GM12801 (cell line): ENCODE measurements around the gene STON2.

Experiments used
- TF ChIP-seq, protein P1 (sequence below): IDR thresholded peaks from one replicate; pipeline ENCODE4 v1.5.1; 2011; ENCODE audit warnings: control low read depth; ENCODE audit not compliant: insufficient read length; ENCODE audit errors: extremely low read depth

Gene STON2

DNA sequence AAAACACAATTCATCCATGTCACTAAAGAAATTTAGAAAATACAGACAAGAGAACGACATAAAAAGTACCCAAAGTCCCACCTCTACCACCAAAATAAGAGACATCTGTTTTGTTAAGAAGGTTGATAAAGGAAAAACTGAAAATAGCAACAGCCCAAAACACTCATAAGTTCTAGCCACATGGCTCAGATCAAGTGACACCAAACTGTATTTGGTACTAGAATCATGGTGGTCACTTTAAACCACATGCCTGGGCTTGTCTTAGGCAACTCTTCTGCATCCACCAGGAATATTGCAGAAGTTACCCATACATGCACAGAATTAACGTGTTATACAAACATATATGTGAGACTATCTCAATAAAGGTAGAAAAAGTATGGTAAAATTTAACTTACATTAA is 101.2 kb downstream of the STON2 start:
- TF ChIP-seq, protein P1, sequence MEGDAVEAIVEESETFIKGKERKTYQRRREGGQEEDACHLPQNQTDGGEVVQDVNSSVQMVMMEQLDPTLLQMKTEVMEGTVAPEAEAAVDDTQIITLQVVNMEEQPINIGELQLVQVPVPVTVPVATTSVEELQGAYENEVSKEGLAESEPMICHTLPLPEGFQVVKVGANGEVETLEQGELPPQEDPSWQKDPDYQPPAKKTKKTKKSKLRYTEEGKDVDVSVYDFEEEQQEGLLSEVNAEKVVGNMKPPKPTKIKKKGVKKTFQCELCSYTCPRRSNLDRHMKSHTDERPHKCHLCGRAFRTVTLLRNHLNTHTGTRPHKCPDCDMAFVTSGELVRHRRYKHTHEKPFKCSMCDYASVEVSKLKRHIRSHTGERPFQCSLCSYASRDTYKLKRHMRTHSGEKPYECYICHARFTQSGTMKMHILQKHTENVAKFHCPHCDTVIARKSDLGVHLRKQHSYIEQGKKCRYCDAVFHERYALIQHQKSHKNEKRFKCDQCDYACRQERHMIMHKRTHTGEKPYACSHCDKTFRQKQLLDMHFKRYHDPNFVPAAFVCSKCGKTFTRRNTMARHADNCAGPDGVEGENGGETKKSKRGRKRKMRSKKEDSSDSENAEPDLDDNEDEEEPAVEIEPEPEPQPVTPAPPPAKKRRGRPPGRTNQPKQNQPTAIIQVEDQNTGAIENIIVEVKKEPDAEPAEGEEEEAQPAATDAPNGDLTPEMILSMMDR, result no peak

DNA sequence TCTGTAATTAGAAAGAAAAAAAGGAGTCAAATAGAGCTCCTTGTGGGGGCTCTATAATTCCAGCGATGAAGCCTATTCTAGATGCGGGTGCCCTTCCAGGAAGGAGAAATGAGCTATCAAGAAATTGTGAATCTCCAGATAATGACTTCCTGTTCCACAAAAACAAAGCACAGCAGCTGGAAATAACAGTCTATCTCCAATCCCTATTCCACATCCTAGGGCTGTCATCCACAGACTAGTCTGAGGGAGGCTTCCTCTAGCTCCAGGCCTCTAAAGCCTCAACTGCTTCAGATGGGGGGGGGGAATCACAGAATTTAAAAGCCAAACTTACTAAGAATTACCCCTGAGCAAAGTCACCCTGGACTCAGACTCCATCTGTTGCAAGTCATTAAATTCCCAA is 102.0 kb downstream of the STON2 start:
- TF ChIP-seq, protein P1, result no peak

DNA sequence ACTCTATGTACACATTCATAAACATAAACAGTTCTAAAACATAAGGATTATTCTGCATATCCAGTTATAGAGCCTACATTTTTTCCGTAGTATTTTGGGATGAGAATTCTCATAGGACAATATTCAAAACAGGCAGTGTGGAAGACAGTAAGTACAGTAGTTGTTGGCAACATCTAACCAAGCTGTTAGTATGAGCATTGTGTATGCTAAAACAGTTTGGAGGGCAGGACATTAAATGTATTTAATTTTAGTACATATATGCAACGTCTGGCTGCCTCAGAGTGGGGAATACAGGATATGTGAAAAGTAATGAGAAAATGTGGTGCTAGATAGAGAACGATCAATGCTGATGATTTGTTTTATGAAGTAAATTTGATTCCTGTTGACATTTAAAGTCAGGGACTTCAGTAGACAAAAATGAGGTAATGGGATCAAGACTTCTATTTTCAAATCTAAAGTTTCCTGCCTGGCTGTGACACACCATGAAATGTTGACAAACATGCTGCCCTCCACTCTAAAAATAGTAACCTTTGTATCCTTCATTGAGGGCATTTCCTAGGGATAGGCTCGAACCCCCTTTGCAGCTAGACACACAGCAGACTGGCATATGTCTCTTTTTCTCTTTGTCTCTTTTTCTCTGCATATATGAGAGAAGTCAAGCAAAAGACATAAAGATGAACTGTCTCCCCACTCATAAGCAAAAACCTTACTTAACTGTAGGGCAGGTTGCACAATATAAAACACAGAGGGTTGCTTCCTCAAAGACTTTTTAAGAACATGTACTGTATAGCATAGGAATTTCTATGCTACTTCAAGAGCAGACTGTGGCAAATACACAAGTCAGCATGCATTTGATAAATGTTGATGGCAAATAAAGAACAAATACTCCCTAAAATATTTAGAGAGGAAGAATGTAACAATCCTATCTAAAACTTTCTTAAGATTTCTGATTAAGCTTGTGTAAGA is 103.9 kb downstream of the STON2 start:
- TF ChIP-seq, protein P1, result no peak

DNA sequence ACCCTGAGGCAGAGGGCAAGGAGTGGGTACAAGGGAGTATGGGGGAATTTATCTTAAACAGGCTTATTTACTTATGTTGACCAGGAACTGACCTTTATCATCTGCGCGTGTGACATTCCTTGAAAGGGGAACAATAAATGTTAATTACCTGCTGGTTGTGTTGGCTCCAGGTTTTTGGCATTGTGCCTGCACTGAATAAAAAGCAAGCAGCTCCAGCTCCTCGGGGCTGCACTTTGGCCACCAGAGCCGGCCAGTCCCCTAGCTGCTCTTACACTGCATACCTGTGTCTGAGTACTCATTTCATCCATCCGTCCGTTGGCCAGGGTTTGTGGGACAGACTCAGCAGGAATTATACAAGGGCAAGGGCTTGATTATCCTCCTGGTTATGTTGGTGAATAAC is 110.6 kb downstream of the STON2 start:
- TF ChIP-seq, protein P1, result no peak

DNA sequence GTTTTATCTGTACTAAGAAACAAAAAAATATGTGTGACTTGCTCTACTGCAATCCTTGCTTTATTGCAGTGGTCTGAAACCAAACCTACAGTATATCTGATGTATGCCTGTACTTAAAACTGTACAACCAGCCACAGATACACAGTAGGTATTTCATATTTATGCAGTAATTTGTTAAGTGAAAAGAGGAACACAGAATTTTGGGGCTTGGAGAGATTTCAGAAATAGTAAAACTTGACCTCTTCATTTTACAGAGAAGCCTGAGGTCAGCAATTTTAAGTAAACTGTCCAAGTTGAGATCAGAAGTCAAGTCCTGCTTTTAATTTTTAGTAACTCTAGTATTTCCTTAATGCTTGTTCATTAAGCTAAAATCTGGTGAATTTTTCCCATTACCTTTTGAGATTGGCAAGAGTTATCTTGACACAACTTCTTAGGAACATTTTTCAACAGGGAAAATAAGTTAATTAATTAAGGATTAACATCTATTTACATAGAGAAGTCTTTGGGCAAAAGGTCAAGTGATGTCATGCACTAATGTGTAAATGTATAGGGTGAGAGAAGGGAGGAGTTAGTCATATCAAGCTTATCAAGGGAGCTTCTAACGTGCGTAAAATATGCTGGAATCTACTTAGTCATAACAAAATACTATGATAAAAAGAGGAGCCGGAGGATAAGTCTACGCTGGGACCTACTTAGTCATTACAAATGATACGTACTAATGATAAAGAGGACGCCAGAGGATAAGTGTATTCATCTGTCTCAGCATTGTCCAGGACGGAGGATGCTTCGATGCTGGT is 113.4 kb downstream of the STON2 start:
- TF ChIP-seq, protein P1, result no peak

GRCh38 chr14:81285245-81285644 is 114.9 kb downstream of the STON2 start:
- TF ChIP-seq, protein P1, result no peak

GRCh38 chr14:81281332-81281731 is 118.8 kb downstream of the STON2 start:
- TF ChIP-seq, protein P1, result no peak
